Neural progenitor cell (in vitro differentiated cells): ENCODE measurements around the gene PDE7B. TPM values are rescaled to one million over a fixed set of nuclear protein-coding genes. Genes with fewer than 3 reads are reported as not detected.

ENCODE experiments used
- DNase-seq: peaks from one replicate; pipeline ENCODE4 v3.0.0-alpha.2; 2016; ENCODE audit warnings: low spot score
- H2AFZ ChIP-seq: fragments of 200-600 bp; sonication (generic); replicated peaks from 2 replicates; pipeline ENCODE4 v1.6.1; 2016; ENCODE audit warnings: antibody characterized with exemption
- H3F3A ChIP-seq: fragments of 200-600 bp; sonication (generic); 2 replicates; pipeline ENCODE4 v1.6.1; 2016; ENCODE audit warnings: antibody characterized with exemption, low read depth
- H3K27ac ChIP-seq: fragments of 200-600 bp; sonication (generic); 2 replicates; pipeline ENCODE4 v1.5.1; 2016; ENCODE audit warnings: mild to moderate bottlenecking
- H3K27me3 ChIP-seq: fragments of 200-600 bp; sonication (generic); 2 replicates; pipeline ENCODE4 v1.6.1; 2016; ENCODE audit warnings: mild to moderate bottlenecking, moderate library complexity
- H3K36me3 ChIP-seq: fragments of 200-600 bp; sonication (generic); 2 replicates; pipeline ENCODE4 v1.5.1; 2016
- H3K4me1 ChIP-seq: fragments of 200-600 bp; sonication (generic); 2 replicates; pipeline ENCODE4 v1.6.1; 2016; ENCODE audit warnings: mixed run types
- H3K4me2 ChIP-seq: fragments of 200-600 bp; sonication (generic); 2 replicates; pipeline ENCODE4 v1.6.1; 2016
- H3K4me3 ChIP-seq: fragments of 200-600 bp; sonication (generic); 2 replicates; pipeline ENCODE4 v1.5.1; 2016
- H3K79me2 ChIP-seq: fragments of 200-600 bp; sonication (generic); 2 replicates; pipeline ENCODE4 v1.6.1; 2016; ENCODE audit warnings: low read depth
- H3K9ac ChIP-seq: fragments of 200-600 bp; sonication (generic); 2 replicates; pipeline ENCODE4 v1.6.1; 2016
- H3K9me3 ChIP-seq: fragments of 200-600 bp; sonication (generic); 2 replicates; pipeline ENCODE4 v1.5.1; 2016; ENCODE audit warnings: low read depth
- H4K20me1 ChIP-seq: fragments of 200-600 bp; sonication (generic); 2 replicates; pipeline ENCODE4 v1.6.1; 2016; ENCODE audit warnings: low read depth
- H3K27ac Mint-ChIP-seq: 3 replicates; pipeline ENCODE4 v1.8.0; 2021; ENCODE audit warnings: mixed read lengths
- H3K27me3 Mint-ChIP-seq: 2 replicates; pipeline ENCODE4 v1.8.0; 2022; ENCODE audit warnings: low read depth, mild to moderate bottlenecking, inconsistent platforms, moderate library complexity, mixed read lengths; ENCODE audit not compliant: insufficient read depth
- H3K36me3 Mint-ChIP-seq: 3 replicates; pipeline ENCODE4 v1.8.0; 2021; ENCODE audit warnings: mixed read lengths
- H3K4me1 Mint-ChIP-seq: 3 replicates; pipeline ENCODE4 v1.8.0; 2021; ENCODE audit warnings: mixed read lengths
- H3K4me3 Mint-ChIP-seq: 3 replicates; pipeline ENCODE4 v1.8.0; 2021; ENCODE audit warnings: mild to moderate bottlenecking, moderate library complexity, mixed read lengths
- H3K9me3 Mint-ChIP-seq: 3 replicates; pipeline ENCODE4 v1.8.0; 2020; ENCODE audit warnings: mixed read lengths
- EZH2 ChIP-seq: fragments of 200-600 bp; sonication (generic); IDR thresholded peaks from 2 replicates; pipeline ENCODE4 v1.6.1; 2017; ENCODE audit warnings: antibody characterized with exemption, mild to moderate bottlenecking, moderate library complexity
- EZH2phosphoT487 ChIP-seq: fragments of 200-600 bp; sonication (generic); IDR thresholded peaks from 2 replicates; pipeline ENCODE4 v1.6.1; 2017; ENCODE audit warnings: antibody characterized with exemption
- total RNA-seq: library from RNA; depleted of rRNA; stranded (reverse); fragments of >200 nt; gene quantifications from 2 replicates; pipeline ENCODE4 v1.2.3, GENCODE V29; 2015; ENCODE audit warnings: low replicate concordance
- TF ChIP-seq, protein P1 (sequence below): fragments of 200-600 bp; sonication (generic); IDR thresholded peaks from 2 replicates; pipeline ENCODE4 v1.5.1; 2017; ENCODE audit warnings: antibody characterized with exemption, mild to moderate bottlenecking

PDE7B gene
- total RNA-seq, 1 donor from 2014 or later: 0.04 TPM

DNA sequence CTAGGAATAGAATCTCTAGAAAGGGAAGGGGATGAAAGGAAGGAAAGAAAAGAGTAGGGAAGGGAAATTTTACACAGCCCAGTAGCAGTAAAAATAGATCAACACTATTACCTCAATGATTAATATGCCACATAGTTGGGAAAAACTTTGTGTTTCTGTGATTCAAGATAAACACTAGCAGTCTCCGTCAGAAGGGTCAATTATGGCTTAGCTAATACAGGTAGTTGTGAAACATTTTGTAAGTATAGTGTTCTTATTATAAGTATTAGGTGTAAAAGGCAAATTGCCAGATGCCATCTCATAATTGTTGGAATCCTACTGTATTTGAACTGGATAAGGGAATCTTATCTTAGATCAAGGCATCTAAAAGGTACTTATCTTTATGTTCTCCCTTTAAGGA lies 232.9 kb downstream of the PDE7B start:
- Histone ChIP-seq H4K20me1 (no peaks in the 10 kb centered on the region), H3K79me2 (no peaks in the 10 kb centered on the region), H3K27ac (no peak overlapping the region), H3F3A (no peaks in the 10 kb centered on the region), H3K4me1 (no peaks in the 10 kb centered on the region), H2AFZ (no peak overlapping the region), H3K9ac (no peak overlapping the region), H3K4me2 (no peak overlapping the region), H3K4me3 (no peak overlapping the region), H3K9me3 (no peaks in the 10 kb centered on the region), H3K27me3 (no peaks in the 10 kb centered on the region), H3K36me3 (no peaks in the 10 kb centered on the region)
- DNase-seq: no peak
- no peak overlapping the region for H3K4me3 Mint-ChIP-seq
- no peaks in the 10 kb centered on the region for H3K9me3 Mint-ChIP-seq
- H3K27ac Mint-ChIP-seq: no peak overlapping the region
- peaks cover 2% of the 10 kb centered on the region for H3K27me3 Mint-ChIP-seq
- TF ChIP-seq EZH2 (no peak), EZH2phosphoT487 (no peak)
- TF ChIP-seq, protein P1, sequence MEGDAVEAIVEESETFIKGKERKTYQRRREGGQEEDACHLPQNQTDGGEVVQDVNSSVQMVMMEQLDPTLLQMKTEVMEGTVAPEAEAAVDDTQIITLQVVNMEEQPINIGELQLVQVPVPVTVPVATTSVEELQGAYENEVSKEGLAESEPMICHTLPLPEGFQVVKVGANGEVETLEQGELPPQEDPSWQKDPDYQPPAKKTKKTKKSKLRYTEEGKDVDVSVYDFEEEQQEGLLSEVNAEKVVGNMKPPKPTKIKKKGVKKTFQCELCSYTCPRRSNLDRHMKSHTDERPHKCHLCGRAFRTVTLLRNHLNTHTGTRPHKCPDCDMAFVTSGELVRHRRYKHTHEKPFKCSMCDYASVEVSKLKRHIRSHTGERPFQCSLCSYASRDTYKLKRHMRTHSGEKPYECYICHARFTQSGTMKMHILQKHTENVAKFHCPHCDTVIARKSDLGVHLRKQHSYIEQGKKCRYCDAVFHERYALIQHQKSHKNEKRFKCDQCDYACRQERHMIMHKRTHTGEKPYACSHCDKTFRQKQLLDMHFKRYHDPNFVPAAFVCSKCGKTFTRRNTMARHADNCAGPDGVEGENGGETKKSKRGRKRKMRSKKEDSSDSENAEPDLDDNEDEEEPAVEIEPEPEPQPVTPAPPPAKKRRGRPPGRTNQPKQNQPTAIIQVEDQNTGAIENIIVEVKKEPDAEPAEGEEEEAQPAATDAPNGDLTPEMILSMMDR: no peak
- no peaks in the 10 kb centered on the region for H3K36me3 Mint-ChIP-seq
- no peaks in the 10 kb centered on the region for H3K4me1 Mint-ChIP-seq

DNA sequence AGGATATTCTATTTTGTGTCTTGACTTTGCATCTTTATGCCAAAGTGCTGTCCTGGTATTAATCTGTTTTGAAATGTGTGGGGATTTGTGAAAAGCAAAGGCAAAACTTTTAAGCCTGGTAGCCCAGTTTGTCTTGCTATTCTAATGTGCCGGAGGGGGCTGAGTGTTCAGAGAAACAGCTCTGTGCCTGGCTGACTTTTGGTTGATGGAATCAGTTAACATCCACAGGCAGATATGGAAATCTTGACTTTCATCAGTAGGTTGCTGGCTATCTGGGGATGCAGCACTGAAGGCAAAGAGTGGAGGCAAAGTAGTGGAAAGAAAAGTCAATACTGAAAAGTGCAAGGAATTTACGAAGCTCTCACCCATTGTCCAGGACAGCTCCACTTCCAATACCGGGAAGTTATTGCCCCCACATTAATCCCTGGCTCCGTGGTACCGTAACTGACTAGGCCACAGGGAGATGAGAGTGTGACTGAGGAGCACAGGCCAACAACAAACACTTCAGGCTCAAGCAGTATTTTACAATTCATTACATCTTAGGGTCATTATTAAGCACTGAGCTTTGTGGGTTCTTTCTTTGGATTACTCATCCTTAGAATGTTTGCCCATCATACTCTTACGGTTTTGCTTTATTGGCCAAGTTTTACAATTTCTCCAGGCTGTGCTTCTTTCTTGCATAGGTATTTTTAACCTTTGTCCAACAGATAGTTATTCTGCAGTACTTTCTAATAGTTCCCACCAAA lies 234.0 kb downstream of the PDE7B start:
- no peaks in the 10 kb centered on the region for H3K9me3 Mint-ChIP-seq
- no peaks in the 10 kb centered on the region for H3K36me3 Mint-ChIP-seq
- Histone ChIP-seq H3K4me3 (no peak overlapping the region), H2AFZ (no peak overlapping the region), H3K79me2 (no peaks in the 10 kb centered on the region), H3K27ac (no peak overlapping the region), H3K9me3 (no peaks in the 10 kb centered on the region), H3K9ac (no peak overlapping the region), H3K4me1 (no peaks in the 10 kb centered on the region), H3F3A (no peaks in the 10 kb centered on the region), H3K4me2 (no peak overlapping the region), H3K36me3 (no peaks in the 10 kb centered on the region), H3K27me3 (no peaks in the 10 kb centered on the region), H4K20me1 (no peaks in the 10 kb centered on the region)
- peaks cover 2% of the 10 kb centered on the region for H3K27me3 Mint-ChIP-seq
- no peak for DNase-seq
- TF ChIP-seq, protein P1: no peak
- TF ChIP-seq EZH2phosphoT487: no peak
- TF ChIP-seq EZH2: no peak
- no peak overlapping the region for H3K4me3 Mint-ChIP-seq
- H3K4me1 Mint-ChIP-seq: no peaks in the 10 kb centered on the region
- H3K27ac Mint-ChIP-seq: no peak overlapping the region

DNA sequence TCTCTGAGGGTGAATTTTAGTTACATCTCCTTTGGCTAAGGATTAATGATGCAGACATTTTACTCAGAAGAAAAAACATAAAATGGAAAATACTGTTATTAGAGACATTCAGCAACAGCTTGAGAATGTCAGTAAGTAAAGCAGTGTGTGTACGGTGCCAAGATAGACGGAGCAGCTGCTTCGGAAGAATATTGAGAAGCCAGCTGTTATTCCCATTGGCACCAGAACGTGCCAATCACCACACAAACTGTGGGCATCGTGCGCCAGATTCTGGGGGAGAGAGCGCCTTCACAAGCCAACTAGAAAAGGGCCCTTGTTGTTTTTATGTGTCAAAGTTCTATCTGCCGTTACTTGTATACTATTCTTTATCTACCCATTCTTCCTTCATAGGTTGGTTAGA lies 235.2 kb downstream of the PDE7B start:
- Mint-ChIP-seq H3K4me1 (no peaks in the 10 kb centered on the region), H3K27ac (no peak overlapping the region), H3K9me3 (no peaks in the 10 kb centered on the region), H3K27me3 (peaks cover 2% of the 10 kb centered on the region), H3K36me3 (no peaks in the 10 kb centered on the region), H3K4me3 (no peak overlapping the region)
- no peaks in the 10 kb centered on the region for H3K9me3 ChIP-seq
- no peaks in the 10 kb centered on the region for H4K20me1 ChIP-seq
- H3K79me2 ChIP-seq: no peaks in the 10 kb centered on the region
- TF ChIP-seq, protein P1: no peak
- no peak for TF ChIP-seq EZH2
- no peak for TF ChIP-seq EZH2phosphoT487
- H3K36me3 ChIP-seq: no peaks in the 10 kb centered on the region
- no peak for DNase-seq
- H2AFZ ChIP-seq: no peak overlapping the region
- no peaks in the 10 kb centered on the region for H3K27me3 ChIP-seq
- H3K4me2 ChIP-seq: no peak overlapping the region
- no peaks in the 10 kb centered on the region for H3K4me1 ChIP-seq
- H3K4me3 ChIP-seq: no peak overlapping the region
- H3F3A ChIP-seq: no peaks in the 10 kb centered on the region
- H3K9ac ChIP-seq: no peak overlapping the region
- no peak overlapping the region for H3K27ac ChIP-seq
